NCI-H1417 (cell line): Measurements from ENCODE around the gene OR13C2.
"Not testable (repeated sequence)": the region's sequence is repeated elsewhere in the genome, so short reads cannot be mapped to it uniquely, and the experiment has no call there.

Experiments used
- DNase-seq, 3 experiments: peaks; one replicate each; lab custom pipeline; 2025; lab: John Stamatoyannopoulos, UW

OR13C2 gene, protein sequence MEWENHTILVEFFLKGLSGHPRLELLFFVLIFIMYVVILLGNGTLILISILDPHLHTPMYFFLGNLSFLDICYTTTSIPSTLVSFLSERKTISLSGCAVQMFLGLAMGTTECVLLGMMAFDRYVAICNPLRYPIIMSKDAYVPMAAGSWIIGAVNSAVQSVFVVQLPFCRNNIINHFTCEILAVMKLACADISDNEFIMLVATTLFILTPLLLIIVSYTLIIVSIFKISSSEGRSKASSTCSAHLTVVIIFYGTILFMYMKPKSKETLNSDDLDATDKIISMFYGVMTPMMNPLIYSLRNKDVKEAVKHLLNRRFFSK

DNA sequence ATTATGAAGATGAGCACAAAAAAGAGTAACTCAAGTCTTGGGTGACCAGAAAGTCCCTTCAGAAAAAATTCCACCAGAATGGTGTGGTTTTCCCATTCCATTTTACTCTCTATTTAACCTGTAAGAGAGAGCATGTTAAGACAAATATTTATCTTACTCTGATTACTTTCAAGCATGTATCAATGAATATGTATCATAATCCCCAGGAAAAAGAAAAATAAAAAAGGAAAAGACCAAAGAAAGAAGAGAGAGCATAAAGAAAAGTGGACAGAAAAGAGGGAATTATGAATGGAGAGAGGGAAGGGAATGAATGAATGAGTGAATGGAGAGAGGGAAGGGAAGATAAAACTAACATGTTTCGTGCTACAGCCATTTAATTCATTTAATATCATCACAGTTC, at the start of gene OR13C2:
TSS of gene OR13C2 (minus strand) at position 101 of the 400 bp plus-strand sequence. CDS start at position 101, 0 bp downstream.
- DNase-seq, result not testable (repeated sequence)

DNA sequence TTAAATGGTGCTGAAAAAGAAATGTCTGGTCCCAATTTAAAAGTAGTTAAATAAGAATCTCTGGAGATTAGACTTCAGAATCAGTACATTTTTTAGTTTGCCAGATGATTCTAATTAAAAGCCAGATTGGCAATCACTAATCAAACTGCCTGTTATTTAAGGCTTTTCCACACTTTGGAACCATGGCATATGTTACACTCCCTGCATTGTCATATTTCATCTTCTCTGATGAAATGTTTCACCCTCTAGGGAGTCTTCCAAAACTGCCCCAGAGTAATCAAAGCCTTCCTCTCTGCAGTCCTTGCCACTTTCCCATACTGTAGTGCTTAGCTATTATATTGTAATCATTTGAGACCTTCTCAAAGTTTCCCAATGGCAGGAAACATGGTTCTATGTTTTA, 30.0 kb upstream of the OR13C2 start:
- DNase-seq, result no peak

DNA sequence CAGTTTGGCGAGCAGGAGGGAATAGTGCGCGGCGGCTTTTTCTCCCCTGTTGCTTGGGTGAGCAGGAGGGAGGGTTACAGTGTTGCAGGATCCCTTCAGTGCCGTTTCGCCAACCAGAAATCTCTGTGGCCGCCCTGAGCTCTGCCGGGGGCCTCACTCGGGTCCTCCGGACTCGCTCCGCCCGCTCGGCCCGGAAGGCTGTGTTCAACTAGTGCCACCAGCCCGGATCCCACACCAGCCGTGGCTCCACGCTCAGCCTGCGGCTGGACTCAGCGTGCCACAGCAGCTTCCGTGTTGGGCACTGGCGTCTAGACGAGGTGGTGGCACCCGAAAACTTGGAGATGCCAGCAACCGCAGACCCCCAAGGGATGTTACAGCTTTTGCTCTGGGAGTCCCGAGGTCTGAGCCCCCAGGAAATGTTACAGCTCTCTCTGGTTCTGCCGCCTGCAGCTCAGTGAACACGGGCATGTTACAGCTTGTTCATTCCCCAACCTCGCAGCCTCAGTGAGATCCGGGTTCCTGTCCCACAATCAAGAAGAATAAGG, 28.6 kb upstream of the OR13C2 start:
- DNase-seq, result no peak

DNA sequence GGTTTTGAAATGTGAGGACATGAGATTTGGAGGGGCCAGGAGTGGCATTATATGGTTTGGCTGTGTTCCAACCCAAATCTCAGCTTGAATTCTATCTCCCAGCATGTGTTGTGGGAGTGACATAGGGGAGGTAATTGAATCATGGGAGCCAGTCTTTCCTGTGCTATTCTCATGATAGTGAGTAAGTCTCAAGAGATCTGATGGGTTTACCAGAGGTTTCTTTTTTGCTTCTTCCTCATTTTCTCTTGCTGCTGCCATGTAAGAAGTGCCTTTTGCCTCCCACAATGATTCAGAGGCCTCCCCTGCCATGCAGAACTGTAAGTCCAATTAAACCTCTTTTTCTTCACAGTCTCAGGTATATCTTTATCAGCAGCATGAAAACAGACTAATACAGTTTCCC, 20.5 kb upstream of the OR13C2 start:
- not testable (repeated sequence) for DNase-seq

DNA sequence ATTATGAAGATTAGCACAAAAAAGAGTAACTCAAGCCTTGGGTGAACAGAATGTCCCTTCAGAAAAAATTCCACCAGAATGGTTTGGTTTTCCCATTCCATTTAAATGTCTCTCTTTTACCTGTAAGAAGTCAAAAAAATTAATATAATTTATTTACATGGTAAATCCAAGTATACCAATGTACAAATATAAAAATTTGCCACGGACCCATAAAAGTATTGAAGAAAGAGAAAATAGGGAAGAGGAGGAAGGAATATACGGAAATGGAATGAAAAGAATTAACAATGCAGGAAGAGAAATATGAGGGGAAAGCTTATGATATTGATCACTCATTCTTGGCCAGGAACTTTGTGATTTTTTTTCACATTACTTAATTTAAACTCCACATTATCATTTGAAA, 12.7 kb upstream of the OR13C2 start, which contains the start of gene OR13C9:
TSS of gene OR13C9 (minus strand) at position 101 of the 400 bp plus-strand sequence. CDS start at position 101, 0 bp downstream.
- no peak for DNase-seq

DNA sequence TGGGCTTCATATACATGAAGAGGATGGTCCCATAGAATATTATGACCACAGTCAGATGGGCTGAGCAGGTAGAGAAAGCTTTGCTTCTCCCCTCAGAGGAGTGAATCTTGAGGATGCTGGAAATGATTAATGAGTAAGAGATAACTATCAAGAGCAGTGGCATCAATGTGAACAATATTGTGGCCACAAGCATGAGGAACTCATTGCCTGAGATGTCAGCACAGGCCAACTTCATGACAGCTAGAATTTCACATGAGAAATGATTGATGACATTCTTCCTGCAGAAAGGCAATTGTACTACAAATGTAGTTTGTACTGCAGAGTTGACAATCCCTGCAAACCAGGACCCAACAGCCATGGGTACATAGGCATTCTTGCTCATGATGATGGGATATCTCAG, 12.0 kb upstream of the OR13C2 start:
- no peak for DNase-seq

DNA sequence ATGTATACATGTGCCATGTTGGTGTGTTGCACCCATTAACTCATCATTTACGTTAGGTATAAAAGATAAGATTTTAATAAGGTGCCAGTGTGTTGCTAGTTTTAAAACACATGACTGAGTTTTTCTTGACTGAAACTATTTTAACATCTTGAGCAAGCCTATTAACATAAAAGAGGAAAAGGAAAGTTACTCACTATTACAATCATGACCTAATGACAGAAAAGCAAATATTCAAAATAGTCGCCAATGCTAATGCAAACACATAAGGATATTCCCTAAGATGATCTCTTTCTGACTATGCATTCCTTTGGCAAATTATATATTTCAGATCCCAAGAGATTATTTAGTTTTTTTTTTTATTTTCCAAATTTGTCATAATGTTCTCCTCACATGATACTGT, 5.8 kb upstream of the OR13C2 start:
- DNase-seq, result no peak

DNA sequence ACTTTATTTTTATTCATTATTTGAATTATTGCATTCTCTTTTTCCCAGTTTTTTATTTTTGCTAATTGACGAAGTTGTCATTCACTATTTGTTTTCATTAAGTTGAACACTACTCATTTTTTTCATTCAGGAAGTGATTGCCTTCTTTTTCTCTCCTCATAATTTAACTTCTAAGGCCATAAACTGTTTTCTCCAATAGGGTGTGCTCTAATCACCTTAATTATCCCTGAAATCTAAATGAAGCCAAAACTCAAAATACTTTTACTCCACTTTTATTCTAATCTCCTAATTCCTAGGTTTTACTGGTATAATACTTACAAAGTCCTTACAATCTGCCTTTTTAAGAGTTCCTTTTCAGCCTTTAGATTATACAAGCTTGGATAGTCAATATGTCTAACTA, 2.9 kb upstream of the OR13C2 start:
- DNase-seq, result peak in 1 of 3 experiments; percentile 18

DNA sequence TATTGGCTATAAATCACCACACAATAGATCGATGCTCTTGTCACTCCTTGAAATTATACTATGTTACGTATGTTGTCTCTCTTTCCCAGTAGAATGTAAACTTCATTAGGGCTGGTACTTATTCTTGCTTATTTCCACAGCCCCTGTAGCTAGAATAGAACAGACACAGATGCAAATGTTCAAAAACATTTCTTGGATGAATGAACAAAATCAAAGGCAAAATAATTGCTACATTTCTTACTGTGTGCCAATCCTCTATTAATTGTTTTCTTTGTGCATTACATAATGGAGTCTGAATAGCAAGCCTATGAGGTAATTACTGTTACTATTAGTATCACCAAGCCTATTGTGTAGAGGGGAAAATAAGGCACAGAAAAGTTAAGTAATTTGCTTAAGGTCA, 725 bp upstream of the OR13C2 start:
- DNase-seq, result peak in 2 of 3 experiments; percentile 73 to 97

DNA sequence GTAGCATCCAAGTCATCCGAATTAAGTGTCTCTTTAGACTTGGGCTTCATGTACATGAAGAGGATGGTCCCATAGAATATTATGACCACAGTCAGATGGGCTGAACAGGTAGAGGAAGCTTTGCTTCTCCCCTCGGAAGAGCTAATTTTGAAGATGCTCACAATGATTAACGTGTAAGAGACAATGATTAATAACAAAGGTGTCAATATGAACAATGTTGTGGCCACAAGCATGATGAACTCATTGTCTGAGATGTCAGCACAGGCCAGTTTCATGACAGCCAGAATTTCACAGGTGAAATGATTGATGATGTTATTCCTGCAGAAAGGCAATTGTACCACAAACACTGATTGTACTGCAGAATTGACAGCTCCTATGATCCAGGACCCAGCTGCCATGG, 626 bp downstream of the OR13C2 start:
- DNase-seq, result peak in 1 of 3 experiments; percentile 40

DNA sequence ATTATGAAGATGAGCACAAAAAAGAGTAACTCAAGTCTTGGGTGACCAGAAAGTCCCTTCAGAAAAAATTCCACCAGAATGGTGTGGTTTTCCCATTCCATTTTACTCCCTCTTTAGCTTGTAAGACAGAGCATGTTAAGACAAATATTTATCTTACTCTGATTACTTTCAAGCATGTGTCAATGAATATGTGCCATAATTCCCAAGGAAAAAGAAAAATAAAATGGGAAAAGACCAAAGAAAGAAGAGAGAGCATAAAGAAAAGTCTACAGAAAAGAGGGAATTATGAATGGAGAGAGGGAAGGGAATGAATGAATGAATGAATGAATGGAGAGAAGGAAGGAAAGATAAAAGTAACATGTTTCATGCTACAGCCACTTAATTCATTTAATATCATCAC, 6.1 kb downstream of the OR13C2 start, which contains the start of gene OR13C5:
TSS of gene OR13C5 (minus strand) at position 101 of the 400 bp plus-strand sequence. CDS start at position 101, 0 bp downstream.
- DNase-seq, result not testable (repeated sequence)

DNA sequence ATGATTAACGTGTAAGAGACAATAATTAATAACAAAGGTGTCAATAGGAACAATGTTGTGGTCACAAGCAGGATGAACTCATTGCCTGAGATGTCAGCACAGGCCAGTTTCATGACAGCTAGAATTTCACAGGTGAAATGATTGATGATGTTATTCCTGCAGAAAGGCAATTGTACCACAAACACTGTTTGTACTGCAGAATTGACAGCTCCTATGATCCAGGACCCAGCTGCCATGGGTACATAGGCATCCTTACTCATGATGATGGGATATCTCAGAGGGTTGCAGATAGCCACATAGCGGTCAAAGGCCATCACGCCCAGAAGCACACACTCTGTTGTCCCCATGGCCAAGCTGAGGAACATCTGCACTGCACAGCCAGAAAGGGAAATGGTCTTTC, 6.7 kb downstream of the OR13C2 start:
- DNase-seq, result not testable (repeated sequence)

DNA sequence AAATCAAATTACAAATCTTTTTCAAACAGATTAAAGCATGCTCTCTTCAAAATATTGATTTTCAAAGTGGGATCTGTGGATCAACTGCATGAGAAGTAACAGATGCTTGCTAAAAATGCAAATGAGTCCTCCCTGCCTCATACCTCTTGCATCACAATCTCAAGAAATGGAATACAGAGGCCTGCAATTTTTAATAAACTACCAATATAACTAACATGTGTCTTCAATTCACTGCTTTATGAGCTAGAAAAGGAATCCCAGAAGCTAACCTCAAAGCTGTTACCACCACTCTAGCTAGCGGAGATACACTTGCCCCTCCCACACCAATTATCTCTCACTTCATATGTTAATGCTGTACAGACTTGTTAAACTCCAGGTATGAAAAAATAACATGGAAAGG, 15.8 kb downstream of the OR13C2 start:
- DNase-seq, result no peak

DNA sequence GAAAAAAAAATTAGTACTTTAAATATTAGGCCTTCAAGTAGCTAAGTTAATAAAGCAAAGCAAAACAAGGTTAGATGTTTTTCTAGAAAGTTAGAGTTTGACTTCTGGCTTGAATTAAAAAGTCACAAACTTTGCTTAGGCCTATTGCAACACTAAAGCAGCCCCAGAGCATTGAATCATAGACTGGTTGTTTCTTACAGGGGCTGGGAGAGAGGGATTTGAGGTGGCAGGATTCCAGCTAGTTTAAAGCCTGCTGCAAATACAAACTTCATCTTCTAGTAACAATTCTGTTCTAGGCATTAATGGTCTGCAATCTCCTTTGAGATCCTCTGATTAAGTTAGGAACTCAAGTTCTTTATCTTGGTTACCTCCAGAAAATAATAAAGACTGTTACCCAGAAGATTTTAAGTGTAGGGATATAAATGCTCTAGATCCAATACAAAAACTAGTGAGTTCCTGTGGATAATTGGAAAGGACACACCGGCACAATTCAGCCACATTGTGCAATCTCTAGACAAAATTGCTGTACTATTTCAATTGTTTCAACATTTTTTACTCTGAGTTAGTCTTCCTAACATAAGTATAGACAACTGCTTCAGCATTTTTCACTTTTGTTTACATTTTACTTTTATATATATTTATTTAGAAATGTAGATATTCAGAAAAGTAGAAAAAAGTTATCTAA, 18.8 kb downstream of the OR13C2 start:
- DNase-seq, result no peak

DNA sequence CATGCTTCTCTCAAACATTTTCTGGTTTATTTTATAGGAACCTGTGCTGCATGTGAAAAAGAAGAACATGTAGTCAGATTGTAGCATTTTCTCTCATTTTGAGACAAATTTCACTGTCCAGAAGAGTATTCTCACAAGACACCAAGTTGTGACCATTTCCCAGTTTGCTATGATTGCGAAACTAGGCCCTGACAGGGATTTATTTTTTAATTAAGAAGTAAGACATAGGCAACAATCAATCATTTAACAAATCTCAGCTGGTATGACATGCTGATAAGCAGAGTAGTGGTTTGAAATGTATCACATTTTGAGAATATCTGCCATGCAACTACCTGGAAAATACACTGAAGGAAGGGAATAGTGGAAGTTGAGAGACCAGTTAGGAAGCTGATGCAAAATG, 24.9 kb downstream of the OR13C2 start:
- DNase-seq, result no peak

DNA sequence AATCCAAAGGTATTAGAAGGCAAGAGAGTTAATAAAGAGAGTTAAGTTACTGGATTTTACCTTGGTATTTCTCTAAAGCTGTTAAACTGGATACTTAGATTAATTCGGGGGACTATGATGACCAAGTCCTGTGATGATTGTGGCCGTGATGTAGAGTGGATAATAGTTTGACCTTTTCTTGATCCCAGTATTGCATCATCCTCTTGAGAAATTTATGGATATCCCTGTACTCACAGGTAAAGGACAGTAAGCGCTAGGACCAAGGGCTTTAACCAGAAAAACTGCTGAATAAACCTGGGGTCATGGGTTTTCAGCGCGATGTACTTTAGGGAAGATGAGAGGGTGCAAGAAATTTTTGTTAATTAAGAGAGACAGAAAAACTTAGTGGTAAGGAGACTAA, 28.2 kb downstream of the OR13C2 start:
- no peak for DNase-seq

DNA sequence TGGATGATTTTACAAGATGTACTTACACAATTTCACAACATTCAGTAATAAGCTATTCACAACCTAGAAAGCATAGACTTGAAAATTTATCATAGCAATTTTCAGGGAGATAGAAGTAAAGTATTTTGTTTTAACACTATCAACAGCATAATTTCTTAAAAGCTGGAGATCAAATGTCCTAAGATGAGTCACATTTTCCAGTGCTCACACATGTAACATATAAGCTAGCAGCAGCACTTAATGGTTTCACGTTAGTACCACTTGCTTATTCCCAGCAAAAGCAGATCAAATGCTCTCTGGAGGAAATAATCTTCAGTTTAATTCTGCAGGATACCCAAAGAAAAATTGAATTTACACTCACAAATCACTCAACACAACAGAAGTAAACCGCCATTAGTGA, 30.0 kb downstream of the OR13C2 start:
- no peak for DNase-seq

DNA sequence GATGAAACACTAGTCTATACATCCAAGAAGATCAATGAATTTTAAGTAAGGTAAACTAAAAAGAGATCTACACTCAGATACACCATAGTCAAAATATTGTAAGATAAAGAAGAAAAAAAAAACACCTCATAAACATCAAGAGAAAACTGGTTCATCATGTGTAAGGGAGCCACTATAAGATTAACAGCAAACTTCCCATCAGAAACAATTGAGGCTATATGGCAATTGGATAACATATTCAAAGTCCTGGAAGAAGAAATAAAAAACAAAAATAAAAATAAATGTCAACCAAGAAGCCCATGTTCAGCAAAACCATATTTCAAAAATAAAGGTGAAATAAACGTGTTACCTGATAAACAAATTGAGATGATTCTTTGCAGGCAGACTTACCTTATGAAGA, 32.8 kb downstream of the OR13C2 start:
- DNase-seq, result no peak

DNA sequence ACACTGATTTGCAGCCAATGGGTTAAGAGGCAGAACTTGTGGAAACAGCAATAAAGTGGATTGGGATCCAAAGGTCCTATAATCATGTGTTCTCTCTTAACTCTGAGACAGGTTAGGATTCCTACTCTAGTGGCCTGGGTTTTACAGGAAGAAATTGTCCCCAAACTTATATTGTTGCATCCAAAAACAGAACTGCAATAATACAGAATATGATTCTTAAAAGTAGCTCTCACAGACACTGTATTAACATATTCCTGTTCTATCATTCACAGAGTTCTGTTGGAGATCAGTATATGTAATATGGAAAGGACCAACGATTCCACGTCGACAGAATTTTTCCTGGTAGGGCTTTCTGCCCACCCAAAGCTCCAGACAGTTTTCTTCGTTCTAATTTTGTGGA, 36.6 kb downstream of the OR13C2 start, which contains the start of gene OR13C8:
TSS of gene OR13C8 (plus strand) at position 301 of the 400 bp plus-strand sequence. CDS start at position 301, 0 bp downstream.
- no peak for DNase-seq

DNA sequence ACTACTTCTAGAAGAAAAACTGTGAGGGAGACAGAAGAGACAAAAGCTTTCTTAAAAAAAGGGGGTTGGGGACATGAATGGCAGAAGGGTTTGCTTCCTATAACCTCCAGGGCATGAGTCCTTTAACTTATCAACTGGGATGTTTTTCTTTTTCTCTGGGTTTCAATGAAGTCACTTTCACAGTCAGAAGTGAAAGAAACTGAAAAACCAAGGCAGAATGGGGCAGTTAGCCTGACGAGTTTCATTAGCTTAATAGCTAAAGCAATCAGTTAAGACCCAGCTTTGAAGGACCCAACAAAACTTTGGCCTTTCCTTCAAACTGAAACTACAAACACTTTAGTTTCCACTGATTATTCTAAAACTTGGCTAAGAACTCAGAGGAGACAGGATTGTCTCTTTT, 41.1 kb downstream of the OR13C2 start:
- no peak for DNase-seq

DNA sequence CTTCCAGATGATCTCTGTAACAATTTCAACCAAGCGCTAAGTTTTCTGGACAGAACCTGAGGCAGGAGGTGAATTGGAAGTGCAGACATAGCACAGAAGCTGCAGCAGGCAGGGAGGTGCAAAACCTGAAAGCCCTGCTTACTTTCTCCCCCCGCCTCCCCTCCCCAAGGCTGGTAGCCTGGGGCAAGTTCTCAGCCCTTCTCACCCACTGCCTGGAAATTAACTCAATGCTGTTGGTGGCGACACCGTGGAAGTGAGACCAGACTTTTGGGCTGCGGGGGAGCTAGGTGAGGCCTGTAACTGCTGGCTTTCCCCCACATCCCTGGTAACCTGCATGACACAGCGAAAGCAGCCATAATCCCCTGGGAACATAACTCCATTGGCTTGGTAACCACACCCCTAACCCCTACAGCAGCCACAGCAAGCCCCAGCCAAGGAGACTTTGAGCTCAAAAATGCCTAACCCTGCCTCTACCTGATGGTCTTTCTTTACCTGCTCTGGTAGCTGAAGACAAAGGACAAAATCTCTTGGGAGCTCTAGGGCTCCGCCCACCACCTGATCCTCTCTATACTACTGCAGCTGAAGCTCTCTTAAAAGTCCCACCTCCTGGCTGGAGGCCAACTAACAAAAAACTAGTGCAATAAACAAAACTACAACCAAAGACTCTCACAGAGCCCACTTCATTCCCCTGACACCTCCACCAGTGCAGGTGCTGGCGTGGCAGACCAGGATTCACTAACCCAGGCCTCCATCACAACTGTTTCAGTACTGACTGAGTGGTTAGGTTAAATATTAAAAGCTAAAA, 48.4 kb downstream of the OR13C2 start:
- peak in 2 of 3 experiments; percentile 15 to 19 for DNase-seq

DNA sequence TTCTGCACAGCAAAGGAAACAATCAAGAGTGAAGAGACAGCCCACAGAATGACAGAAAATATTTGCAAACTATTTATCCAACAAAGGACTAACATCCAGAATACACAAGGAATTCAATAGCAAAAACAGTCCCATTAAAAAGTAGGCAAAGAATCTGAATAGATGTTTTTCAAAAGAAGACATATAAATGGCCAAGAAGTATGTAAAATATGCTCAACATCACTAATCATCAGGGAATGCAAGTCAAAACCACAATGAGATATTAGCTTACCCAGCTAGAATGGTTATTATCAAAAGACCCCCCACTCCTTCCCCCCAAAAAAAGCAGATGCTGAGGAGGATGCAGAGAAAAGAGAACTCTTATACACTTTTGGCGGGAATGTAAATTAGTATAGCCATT, 49.9 kb downstream of the OR13C2 start:
- no peak for DNase-seq
